ENCODE results near the gene EIF1AX.
"Not testable (repeated sequence)": the region's sequence is repeated elsewhere in the genome, so short reads cannot be mapped to it uniquely, and the experiment has no call there.

EIF1AX gene

GRCh38 chrX:20141281-20142220 lies at the start of gene EIF1AX:
TSS of gene EIF1AX (minus strand) at chrX:20141838. CDS start at chrX:20141640, 198 bp downstream.
- H3K27ac ChIP-seq (ENCODE audit: low read depth, low read length): peak within 1 kb of the TSS; percentile 75

GRCh38 chrX:20189171-20189570 lies 47.5 kb upstream of the EIF1AX start:
- Histone ChIP-seq H3K27ac (ENCODE audit: low read depth, low read length) (no peak overlapping the region), H2AFZ (ENCODE audit: low read length, unreplicated experiment) (no peak overlapping the region), H3K36me3 (ENCODE audit: insufficient read depth, low read length) (peaks cover 16% of the 10 kb centered on the region), H3K4me3 (ENCODE audit: low read depth, low read length) (no peak overlapping the region), H3K27me3 (ENCODE audit: insufficient read depth, low read length) (no peaks in the 10 kb centered on the region), H3K4me1 (ENCODE audit: control insufficient read depth, insufficient read depth, low read length, unreplicated experiment) (no peaks in the 10 kb centered on the region), H3K79me2 (ENCODE audit: control insufficient read depth, insufficient read depth, low read length, unreplicated experiment) (no peaks in the 10 kb centered on the region)

More at GRCh38 chrX:20141281-20142220, at the start of gene EIF1AX:
- Histone ChIP-seq H3K4me3 (ENCODE audit: low read depth, low read length) (peak within 1 kb of the TSS; percentile 95), H3K4me1 (ENCODE audit: control insufficient read depth, insufficient read depth, low read length, unreplicated experiment) (peaks cover 29% of the 10 kb centered on the region), H3K36me3 (ENCODE audit: insufficient read depth, low read length) (peaks cover 26% of the 10 kb centered on the region), H2AFZ (ENCODE audit: low read length, unreplicated experiment) (peak within 1 kb of the TSS; percentile 81), H3K79me2 (ENCODE audit: control insufficient read depth, insufficient read depth, low read length, unreplicated experiment) (peaks cover 47% of the 10 kb centered on the region), H3K27me3 (ENCODE audit: insufficient read depth, low read length) (no peaks in the 10 kb centered on the region)

- Histone ChIP-seq H3K4me1 (ENCODE audit: control insufficient read depth, insufficient read depth, low read length, unreplicated experiment) (no peaks in the 10 kb centered on the region), H3K27ac (ENCODE audit: low read depth, low read length) (no peak overlapping the region), H3K27me3 (ENCODE audit: insufficient read depth, low read length) (no peaks in the 10 kb centered on the region), H3K4me3 (ENCODE audit: low read depth, low read length) (no peak overlapping the region), H3K36me3 (ENCODE audit: insufficient read depth, low read length) (peaks cover 14% of the 10 kb centered on the region; the same call in 1 of the 2 replicates), H2AFZ (ENCODE audit: low read length, unreplicated experiment) (no peak overlapping the region), H3K79me2 (ENCODE audit: control insufficient read depth, insufficient read depth, low read length, unreplicated experiment) (no peaks in the 10 kb centered on the region)
Measured at GRCh38 chrX:20181598-20182329, 40.1 kb upstream of the EIF1AX start.

- peaks cover 37% of the 10 kb centered on the region for H3K36me3 ChIP-seq (ENCODE audit: insufficient read depth, low read length)
- no peak overlapping the region for H3K4me3 ChIP-seq (ENCODE audit: low read depth, low read length)
- H2AFZ ChIP-seq (ENCODE audit: low read length, unreplicated experiment): no peak overlapping the region
- no peak overlapping the region for H3K27ac ChIP-seq (ENCODE audit: low read depth, low read length)
- H3K27me3 ChIP-seq (ENCODE audit: insufficient read depth, low read length): no peaks in the 10 kb centered on the region
- no peaks in the 10 kb centered on the region for H3K4me1 ChIP-seq (ENCODE audit: control insufficient read depth, insufficient read depth, low read length, unreplicated experiment)
- no peaks in the 10 kb centered on the region for H3K79me2 ChIP-seq (ENCODE audit: control insufficient read depth, insufficient read depth, low read length, unreplicated experiment)
Measured at GRCh38 chrX:20177093-20177492, 35.5 kb upstream of the EIF1AX start.

- Histone ChIP-seq H3K36me3 (ENCODE audit: insufficient read depth, low read length) (peaks cover 44% of the 10 kb centered on the region), H3K79me2 (ENCODE audit: control insufficient read depth, insufficient read depth, low read length, unreplicated experiment) (no peaks in the 10 kb centered on the region), H3K27ac (ENCODE audit: low read depth, low read length) (no peak overlapping the region), H3K27me3 (ENCODE audit: insufficient read depth, low read length) (no peaks in the 10 kb centered on the region), H3K4me3 (ENCODE audit: low read depth, low read length) (no peak overlapping the region), H3K4me1 (ENCODE audit: control insufficient read depth, insufficient read depth, low read length, unreplicated experiment) (no peaks in the 10 kb centered on the region), H2AFZ (ENCODE audit: low read length, unreplicated experiment) (no peak overlapping the region)
Measured at GRCh38 chrX:20173856-20174255, 32.2 kb upstream of the EIF1AX start.

GRCh38 chrX:20173313-20173712 lies 31.7 kb upstream of the EIF1AX start:
- Histone ChIP-seq H3K27ac (ENCODE audit: low read depth, low read length) (no peak overlapping the region), H3K79me2 (ENCODE audit: control insufficient read depth, insufficient read depth, low read length, unreplicated experiment) (no peaks in the 10 kb centered on the region), H3K27me3 (ENCODE audit: insufficient read depth, low read length) (no peaks in the 10 kb centered on the region), H2AFZ (ENCODE audit: low read length, unreplicated experiment) (no peak overlapping the region), H3K36me3 (ENCODE audit: insufficient read depth, low read length) (peaks cover 44% of the 10 kb centered on the region), H3K4me1 (ENCODE audit: control insufficient read depth, insufficient read depth, low read length, unreplicated experiment) (no peaks in the 10 kb centered on the region), H3K4me3 (ENCODE audit: low read depth, low read length) (no peak overlapping the region)

GRCh38 chrX:20171887-20172286 lies 30.2 kb upstream of the EIF1AX start:
- H3K27ac ChIP-seq (ENCODE audit: low read depth, low read length): no peak overlapping the region
- H3K36me3 ChIP-seq (ENCODE audit: insufficient read depth, low read length): peaks cover 41% of the 10 kb centered on the region
- H3K79me2 ChIP-seq (ENCODE audit: control insufficient read depth, insufficient read depth, low read length, unreplicated experiment): no peaks in the 10 kb centered on the region
- H2AFZ ChIP-seq (ENCODE audit: low read length, unreplicated experiment): no peak overlapping the region
- H3K4me1 ChIP-seq (ENCODE audit: control insufficient read depth, insufficient read depth, low read length, unreplicated experiment): no peaks in the 10 kb centered on the region
- no peak overlapping the region for H3K4me3 ChIP-seq (ENCODE audit: low read depth, low read length)
- H3K27me3 ChIP-seq (ENCODE audit: insufficient read depth, low read length): no peaks in the 10 kb centered on the region

- not testable (repeated sequence) for H3K79me2 ChIP-seq (ENCODE audit: control insufficient read depth, insufficient read depth, low read length, unreplicated experiment); H3K27me3 ChIP-seq (ENCODE audit: insufficient read depth, low read length); H3K4me1 ChIP-seq (ENCODE audit: control insufficient read depth, insufficient read depth, low read length, unreplicated experiment); H3K4me3 ChIP-seq (ENCODE audit: low read depth, low read length); H2AFZ ChIP-seq (ENCODE audit: low read length, unreplicated experiment); H3K27ac ChIP-seq (ENCODE audit: low read depth, low read length)
- peaks cover 24% of the 10 kb centered on the region for H3K36me3 ChIP-seq (ENCODE audit: insufficient read depth, low read length)
Measured at GRCh38 chrX:20162516-20162915, 20.9 kb upstream of the EIF1AX start.

GRCh38 chrX:20159797-20160385 lies 18.3 kb upstream of the EIF1AX start:
- no peaks in the 10 kb centered on the region for H3K4me1 ChIP-seq (ENCODE audit: control insufficient read depth, insufficient read depth, low read length, unreplicated experiment)
- H3K27ac ChIP-seq (ENCODE audit: low read depth, low read length): no peak overlapping the region
- peaks cover 33% of the 10 kb centered on the region for H3K36me3 ChIP-seq (ENCODE audit: insufficient read depth, low read length)
- H2AFZ ChIP-seq (ENCODE audit: low read length, unreplicated experiment): no peak overlapping the region
- H3K27me3 ChIP-seq (ENCODE audit: insufficient read depth, low read length): no peaks in the 10 kb centered on the region
- no peak overlapping the region for H3K4me3 ChIP-seq (ENCODE audit: low read depth, low read length)
- no peaks in the 10 kb centered on the region for H3K79me2 ChIP-seq (ENCODE audit: control insufficient read depth, insufficient read depth, low read length, unreplicated experiment)

- H2AFZ ChIP-seq (ENCODE audit: low read length, unreplicated experiment): no peak overlapping the region
- H3K27ac ChIP-seq (ENCODE audit: low read depth, low read length): no peak overlapping the region
- H3K27me3 ChIP-seq (ENCODE audit: insufficient read depth, low read length): no peaks in the 10 kb centered on the region
- no peaks in the 10 kb centered on the region for H3K79me2 ChIP-seq (ENCODE audit: control insufficient read depth, insufficient read depth, low read length, unreplicated experiment)
- H3K4me3 ChIP-seq (ENCODE audit: low read depth, low read length): no peak overlapping the region
- no peaks in the 10 kb centered on the region for H3K4me1 ChIP-seq (ENCODE audit: control insufficient read depth, insufficient read depth, low read length, unreplicated experiment)
- H3K36me3 ChIP-seq (ENCODE audit: insufficient read depth, low read length): peaks cover 26% of the 10 kb centered on the region
Measured at GRCh38 chrX:20151689-20152088, 10.1 kb upstream of the EIF1AX start.
